Stimulated activated CD8-positive, alpha-beta memory T cell treated with anti-CD3 and anti-CD28 coated beads, Interleukin-15, amount 100 ng/mL, for 48 hours (primary cell): ENCODE results near the gene PI4K2B.
"Not testable (repeated sequence)": the region's sequence is repeated elsewhere in the genome, so short reads cannot be mapped to it uniquely, and the experiment has no call there.

ENCODE experiments used
- DNase-seq, 2 donors: peaks; one replicate each; pipeline ENCODE4 v3.0.0-alpha.2; 2020; ENCODE audit warnings: low read depth in 2 of 2

The PI4K2B gene

DNA sequence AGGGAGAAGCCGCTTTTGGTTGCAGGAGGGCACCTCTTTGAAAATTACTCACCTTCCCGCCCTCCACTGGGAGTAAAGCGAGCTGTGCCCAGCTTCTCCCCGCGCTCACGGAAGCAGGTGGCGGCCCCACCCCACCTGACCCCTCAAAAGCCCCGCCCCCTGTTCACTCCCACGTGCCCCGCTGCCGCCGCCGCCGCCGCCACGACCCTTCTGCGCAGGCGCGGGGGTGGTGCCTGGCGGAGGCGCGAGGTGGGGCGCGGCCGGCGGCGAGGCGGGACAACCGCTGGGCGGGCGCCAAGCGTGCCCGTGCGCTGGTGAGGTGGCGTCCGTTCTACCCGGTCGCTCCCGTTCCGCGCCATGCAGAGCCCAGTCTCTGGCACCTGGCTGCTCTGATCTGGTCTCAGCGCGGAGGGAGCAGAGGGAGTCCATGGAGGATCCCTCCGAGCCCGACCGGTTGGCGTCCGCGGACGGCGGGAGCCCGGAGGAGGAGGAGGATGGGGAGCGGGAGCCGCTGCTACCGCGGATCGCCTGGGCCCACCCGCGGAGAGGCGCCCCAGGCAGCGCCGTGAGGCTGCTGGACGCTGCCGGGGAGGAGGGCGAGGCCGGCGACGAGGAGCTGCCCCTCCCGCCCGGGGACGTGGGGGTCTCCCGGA, at the start of gene PI4K2B:
Gene PI4K2B, plus strand, starts transcription at position 297 of the 653 bp plus-strand sequence. Its CDS starts 131 bp downstream, at position 428.
- DNase-seq: peak; percentile 90 to 91

- no peak for DNase-seq
These were observed 49.8 kb upstream of the PI4K2B start for GRCh38 chr4:25184056-25184455.

DNA sequence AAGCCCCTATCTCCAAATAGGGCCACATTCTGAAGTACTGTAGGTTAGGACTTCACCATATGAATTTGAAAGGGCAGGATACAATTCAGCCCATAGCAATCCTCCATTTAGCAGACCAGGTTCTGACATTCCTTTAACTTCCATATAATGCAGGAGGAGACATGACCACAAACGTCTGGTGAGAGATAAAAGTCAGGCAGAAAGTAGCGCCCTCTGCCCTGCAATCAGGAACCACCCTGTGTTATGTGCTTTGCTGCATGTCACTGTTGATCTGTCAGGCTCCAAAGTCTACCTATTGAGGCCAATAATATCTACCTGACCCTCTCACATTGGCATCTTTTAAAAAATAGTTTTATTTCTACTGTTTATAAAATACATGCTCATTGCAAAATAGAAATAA, 43.4 kb upstream of the PI4K2B start:
- no peak for DNase-seq

GRCh38 chr4:25198713-25199112, 35.1 kb upstream of the PI4K2B start:
- DNase-seq: no peak

DNA sequence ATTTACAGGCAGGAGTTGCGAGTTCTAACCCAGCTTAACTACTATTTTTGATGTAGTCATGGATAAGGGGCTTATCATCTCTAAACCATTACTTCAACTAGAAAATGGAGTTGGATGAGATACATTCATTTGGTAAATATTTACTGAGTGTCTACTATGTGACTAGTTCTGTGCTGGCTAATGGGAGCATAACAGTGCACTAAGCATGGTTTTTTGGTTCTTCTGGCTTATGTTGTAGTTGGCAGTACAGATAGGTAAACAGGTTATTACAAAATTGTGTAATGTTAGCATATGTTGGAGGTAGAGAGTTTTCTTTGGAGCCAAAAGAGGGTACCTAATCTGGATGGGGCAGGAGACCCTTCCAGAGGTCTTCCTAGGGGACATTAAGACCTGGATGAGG, 25.8 kb upstream of the PI4K2B start:
- no peak for DNase-seq

DNA sequence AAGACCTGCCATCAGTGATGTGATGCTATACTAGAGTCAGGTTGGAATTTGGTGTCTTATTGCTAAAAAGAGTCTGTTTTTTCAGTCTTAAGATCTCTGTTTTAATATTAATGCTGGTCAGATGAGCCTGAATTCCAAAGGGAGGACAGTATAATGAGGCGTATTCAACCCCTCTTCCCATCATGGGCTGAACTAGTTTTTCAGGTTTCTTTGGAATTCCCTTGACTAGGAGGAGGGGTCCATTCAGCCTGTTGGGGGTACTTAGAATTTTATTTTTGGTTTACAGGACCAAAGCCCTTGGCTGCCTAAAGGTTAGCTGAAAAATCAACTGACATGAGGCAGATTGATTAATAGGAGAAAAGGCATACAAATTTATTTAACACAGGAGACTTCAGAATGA, 24.1 kb upstream of the PI4K2B start:
- no peak for DNase-seq

GRCh38 chr4:25211721-25212120, 22.1 kb upstream of the PI4K2B start:
- no peak for DNase-seq

- no peak for DNase-seq
These were observed 21.0 kb upstream of the PI4K2B start for GRCh38 chr4:25212822-25213221.

DNA sequence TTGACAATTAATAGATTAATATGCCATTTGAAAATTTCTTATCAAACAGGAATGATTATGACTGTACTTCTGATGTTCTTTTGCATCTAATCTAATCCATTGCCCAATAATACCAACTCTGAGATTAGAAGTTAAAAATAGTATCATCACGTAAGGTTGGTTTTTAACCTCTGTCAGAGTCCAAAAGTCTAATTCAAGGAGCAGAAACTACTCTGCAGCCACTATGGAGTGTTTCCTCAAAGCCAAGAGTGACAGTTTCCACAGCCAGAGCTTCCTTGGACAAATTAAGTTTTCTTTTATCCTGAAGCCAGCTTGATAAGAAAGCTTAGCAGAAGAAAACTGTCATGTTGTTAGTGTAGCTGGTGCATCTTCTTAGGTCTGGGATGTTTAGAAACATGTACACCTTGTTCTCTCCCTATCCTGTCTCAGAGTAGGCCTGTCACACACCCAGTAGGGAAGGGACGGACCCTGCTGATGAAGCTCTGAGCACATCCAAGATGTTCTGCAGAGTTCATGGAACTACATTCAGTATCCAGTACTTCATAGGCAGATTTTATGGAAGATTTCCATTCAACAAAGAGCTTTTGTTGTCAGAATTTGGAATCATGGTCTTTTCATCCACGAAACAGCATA, 20.4 kb upstream of the PI4K2B start:
- no peak for DNase-seq

- not testable (repeated sequence) for DNase-seq
These were observed 19.1 kb upstream of the PI4K2B start for GRCh38 chr4:25214750-25215149.

DNA sequence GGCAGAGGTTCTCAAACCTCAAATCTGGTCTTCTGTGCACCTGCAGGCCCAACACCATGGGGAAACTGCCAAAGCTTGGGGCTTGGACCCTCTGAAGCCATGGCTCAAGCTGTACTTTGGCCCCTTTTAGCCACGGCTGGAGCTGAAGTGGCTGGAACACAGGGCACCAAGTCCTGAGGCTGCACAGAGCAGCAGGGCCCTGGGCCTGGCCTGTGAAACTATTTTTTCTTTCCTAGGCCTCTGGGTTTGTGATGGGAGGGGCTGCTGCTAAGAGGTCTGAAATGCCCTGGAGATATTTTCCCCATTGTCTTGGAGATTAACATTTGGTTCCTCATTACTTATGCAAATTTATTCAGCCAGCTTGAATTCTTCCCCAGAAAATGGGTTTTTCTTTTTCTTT, 18.3 kb upstream of the PI4K2B start:
- DNase-seq: no peak

DNA sequence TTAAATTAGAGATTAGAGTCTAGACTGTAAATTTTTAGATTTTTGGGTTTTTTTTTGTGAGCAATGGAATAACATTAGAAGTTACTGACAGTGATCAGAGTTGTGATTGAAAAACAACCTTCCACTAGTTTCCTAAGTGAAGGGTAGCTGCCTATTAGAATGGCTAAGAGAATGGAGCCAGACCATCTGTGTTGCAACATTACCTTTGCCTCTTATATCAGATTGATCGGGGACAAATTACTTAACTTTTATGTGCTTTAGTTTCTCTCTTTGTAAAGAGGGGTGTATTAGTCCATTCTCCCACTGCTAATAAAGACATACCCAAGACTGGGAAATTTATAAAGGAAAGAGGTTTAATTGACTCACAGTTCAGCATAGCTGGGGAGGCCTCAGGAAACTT, 12.5 kb upstream of the PI4K2B start:
- no peak for DNase-seq

- DNase-seq: no peak
These were observed 9.9 kb upstream of the PI4K2B start for GRCh38 chr4:25223802-25224375.

DNA sequence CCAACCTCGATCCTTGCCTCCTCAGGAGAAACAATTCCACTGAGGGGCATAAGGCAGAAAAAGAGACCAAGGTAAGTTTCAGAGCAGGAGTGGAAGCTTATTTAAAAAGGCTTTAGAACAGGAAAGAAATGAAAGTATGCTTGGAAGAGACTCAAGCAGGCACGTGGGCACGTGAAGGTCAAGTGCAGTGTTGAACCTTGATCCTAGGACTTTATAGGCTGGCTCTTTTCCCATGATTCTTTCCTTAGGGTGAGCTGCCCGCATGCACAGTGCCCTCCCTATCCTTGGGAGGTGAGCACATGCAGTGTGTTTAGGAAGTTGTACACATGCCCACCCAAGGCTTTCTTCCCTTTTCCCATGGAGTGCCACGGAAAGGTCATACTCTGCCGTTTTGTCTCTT, 4.0 kb upstream of the PI4K2B start:
- no peak for DNase-seq

DNA sequence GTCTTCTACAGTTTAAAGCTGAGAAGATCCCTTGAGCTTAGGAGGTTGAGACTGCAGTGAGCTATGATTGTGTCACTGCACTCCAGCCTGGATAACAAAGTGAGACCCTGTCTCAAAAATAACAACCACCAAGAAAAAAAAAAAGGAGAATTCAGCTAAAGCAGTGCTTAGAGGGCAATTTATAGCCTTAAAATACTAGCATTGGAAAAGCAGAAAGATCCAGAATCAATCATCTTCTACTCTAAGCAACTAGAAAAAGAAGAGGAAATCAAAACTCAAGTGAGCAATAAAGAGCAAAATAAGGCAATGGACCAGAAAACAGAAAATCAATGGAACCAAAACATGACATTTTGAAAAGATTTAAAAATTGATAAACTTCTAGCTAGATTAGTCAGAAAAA, 639 bp upstream of the PI4K2B start:
- DNase-seq: no peak

DNA sequence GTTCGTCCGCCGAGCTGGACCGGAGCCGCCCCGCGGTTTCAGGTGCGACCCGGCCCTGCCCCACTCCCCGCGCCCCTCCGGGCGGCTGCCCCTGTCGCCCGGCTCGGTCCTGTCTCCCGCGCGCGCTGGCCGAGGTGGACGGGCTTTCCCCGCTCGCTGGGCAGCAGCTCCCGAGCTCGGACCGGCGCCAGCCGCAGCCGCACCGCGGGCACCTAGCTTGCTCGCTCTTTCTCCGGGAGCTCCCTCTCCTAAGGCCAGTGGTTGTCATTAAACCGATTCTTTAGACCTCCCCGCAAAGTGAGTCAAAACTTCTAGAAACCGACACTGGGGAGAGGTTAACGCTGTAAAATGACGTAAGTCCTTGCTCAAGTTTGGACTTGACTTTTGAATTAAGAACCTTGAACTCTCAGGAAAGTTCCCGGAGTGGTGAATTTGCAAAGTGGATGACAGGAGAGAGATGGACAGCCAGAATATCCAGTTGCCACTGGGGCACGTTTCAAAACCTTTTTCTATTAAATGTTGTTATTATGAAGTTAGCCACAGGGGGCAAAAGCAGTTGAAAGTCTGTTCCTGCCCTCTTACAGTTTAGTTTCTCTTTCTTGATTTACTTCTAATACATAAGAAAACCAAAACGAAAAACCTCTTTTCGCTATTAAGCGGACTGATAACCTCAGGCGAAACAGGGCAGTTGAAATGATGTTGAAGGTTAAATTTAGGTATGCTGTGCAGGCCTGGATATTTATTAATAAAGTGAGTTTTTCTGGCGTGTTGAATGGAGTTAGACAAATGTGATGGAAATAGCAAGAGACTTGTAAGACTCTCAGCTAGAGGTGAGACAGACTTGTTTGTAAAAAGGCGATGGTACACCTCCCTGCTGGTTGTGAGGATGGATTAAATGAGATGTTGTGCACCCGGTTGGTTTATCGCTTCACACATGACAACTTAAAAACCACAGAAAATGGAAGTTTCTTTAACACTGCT, 847 bp downstream of the PI4K2B start:
- peak; percentile 14 to 24 for DNase-seq

- DNase-seq: no peak
These were observed 1.6 kb downstream of the PI4K2B start for GRCh38 chr4:25235401-25235800.

- DNase-seq: not testable (repeated sequence)
These were observed 2.2 kb downstream of the PI4K2B start for GRCh38 chr4:25236030-25236429.

- no peak for DNase-seq
These were observed 3.1 kb downstream of the PI4K2B start for GRCh38 chr4:25236971-25237370.

GRCh38 chr4:25238052-25238451, 4.2 kb downstream of the PI4K2B start:
- DNase-seq: no peak

DNA sequence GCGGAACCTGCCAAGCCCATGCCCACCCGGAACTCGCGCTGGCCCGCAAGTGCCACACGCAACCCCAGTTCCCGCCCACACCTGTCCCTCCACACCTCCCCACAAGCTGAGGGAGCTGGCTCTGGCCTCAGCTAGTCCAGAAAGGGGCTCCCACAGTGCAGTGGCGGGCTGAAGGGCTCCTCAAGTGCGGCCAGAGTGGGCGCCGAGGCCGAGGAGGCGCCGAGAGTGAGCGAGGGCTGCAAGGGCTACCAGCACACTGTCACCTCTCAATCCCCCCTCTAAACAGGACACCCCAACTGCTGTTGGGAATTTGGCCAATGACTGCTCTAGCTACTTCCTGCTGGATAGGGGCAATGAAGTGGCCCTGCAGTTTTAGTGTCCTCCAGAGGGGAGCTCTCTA, 5.7 kb downstream of the PI4K2B start:
- DNase-seq: not testable (repeated sequence)

- not testable (repeated sequence) for DNase-seq
These were observed 6.9 kb downstream of the PI4K2B start for GRCh38 chr4:25240754-25241210.
